H1 (cell line): Measurements from ENCODE around the gene SHQ1. TPM values are rescaled to one million over a fixed set of nuclear protein-coding genes. Genes with fewer than 3 reads are reported as not detected.

Experiments used
- CTCF ChIA-PET: fragments of 300-600 bp; sonication (Branson Sonifier 250); formaldehyde crosslinking; loops from one replicate; lab custom pipeline; 2021; ENCODE audit not compliant: partially characterized antibody; lab: Charles Lee
- POLR2A ChIA-PET: fragments of 300-600 bp; sonication (Branson Sonifier 250); formaldehyde crosslinking; loops from one replicate; lab custom pipeline; 2021; ENCODE audit warnings: inconsistent platforms; ENCODE audit not compliant: partially characterized antibody; lab: Charles Lee
- DNase-seq, 2 experiments: peaks; one replicate each; pipeline versions ENCODE4 v3.0.0 to v3.0.0-alpha.2; 2010 to 2022; ENCODE audit warnings: low spot score in 2 of 2, low read depth in 1 of 2, mixed read lengths in 1 of 2
- FAIRE-seq: peaks from 2 replicates; lab custom pipeline; 2011; peaks lifted over from hg19 to GRCh38; lab: Jason Lieb, UNC
- H2AFZ ChIP-seq: 2 replicates; pipeline ENCODE4 v1.8.1; 2012; ENCODE audit warnings: low read length, inconsistent platforms
- H2AK5ac ChIP-seq: 2 replicates; pipeline ENCODE4 v1.6.1; 2013; ENCODE audit warnings: low read depth, low read length
- H2BK120ac ChIP-seq: replicated peaks from 2 replicates; pipeline ENCODE3; 2013; ENCODE audit warnings: low read depth, low read length, inconsistent platforms
- H2BK12ac ChIP-seq: 2 replicates; pipeline ENCODE4 v1.6.1; 2013; ENCODE audit warnings: low read depth, low read length
- H2BK15ac ChIP-seq: 2 replicates; pipeline ENCODE4 v1.6.1; 2013; ENCODE audit warnings: low read length
- H2BK20ac ChIP-seq: 2 replicates; pipeline ENCODE4 v1.6.1; 2013; ENCODE audit warnings: low read length
- H2BK5ac ChIP-seq: 2 replicates; pipeline ENCODE4 v1.6.1; 2013; ENCODE audit warnings: low read depth, low read length
- H3K14ac ChIP-seq: 2 replicates; pipeline ENCODE4 v1.6.1; 2013; ENCODE audit warnings: inconsistent platforms; ENCODE audit not compliant: insufficient read length
- H3K18ac ChIP-seq: 2 replicates; pipeline ENCODE4 v1.6.1; 2013; ENCODE audit warnings: low read length; ENCODE audit errors: extremely low read depth
- H3K23ac ChIP-seq: 2 replicates; pipeline ENCODE4 v1.6.1; 2013; ENCODE audit warnings: inconsistent platforms; ENCODE audit not compliant: insufficient read length
- H3K23me2 ChIP-seq: 2 replicates; pipeline ENCODE4 v1.6.1; 2013; ENCODE audit warnings: low read depth, low read length
- H3K27ac ChIP-seq: 2 replicates; pipeline ENCODE4 v1.6.1; 2011; ENCODE audit warnings: low read depth, low read length, inconsistent platforms
- H3K27me3 ChIP-seq, 4 experiments: replicated peaks in 1 of 4; 1 replicate in 1 of 4; 2 replicates in 3 of 4; pipeline versions ENCODE4 v1.6.1 to v1.8.1; 2011 to 2013; ENCODE audit warnings: low read length in 3 of 4, mild to moderate bottlenecking in 3 of 4, inconsistent platforms in 2 of 4, mixed read lengths in 2 of 4, moderate library complexity in 1 of 4; ENCODE audit not compliant: control insufficient read depth in 3 of 4, insufficient read depth in 3 of 4; ENCODE audit errors: extremely low read depth in 1 of 4
- H3K36me3 ChIP-seq, 4 experiments: 2 replicates each; pipeline versions ENCODE4 v1.6.1 to v1.8.1; 2011 to 2013; ENCODE audit warnings: mild to moderate bottlenecking in 4 of 4, low read length in 3 of 4, moderate library complexity in 2 of 4, control low read depth in 1 of 4, inconsistent platforms in 1 of 4; ENCODE audit not compliant: insufficient read depth in 4 of 4, control insufficient read depth in 2 of 4
- H3K4ac ChIP-seq: replicated peaks from 2 replicates; pipeline ENCODE3; 2013; ENCODE audit warnings: low read length, low read depth, mixed read lengths, inconsistent platforms; ENCODE audit not compliant: insufficient read length
- H3K4me1 ChIP-seq, 4 experiments: replicated peaks in 1 of 4; 1 replicate in 1 of 4; 2 replicates in 3 of 4; pipeline versions ENCODE4 v1.6.1 to v1.8.1; 2011 to 2013; ENCODE audit warnings: low read length in 3 of 4, inconsistent platforms in 2 of 4, mixed read lengths in 1 of 4; ENCODE audit not compliant: insufficient read depth in 4 of 4, control insufficient read depth in 3 of 4
- H3K4me2 ChIP-seq, 2 experiments: 2 replicates each; pipeline versions ENCODE4 v1.6.1 to v1.8.1; 2011 to 2013; ENCODE audit warnings: low read depth in 2 of 2, low read length in 2 of 2, control low read depth in 1 of 2, inconsistent platforms in 1 of 2, mild to moderate bottlenecking in 1 of 2; ENCODE audit not compliant: insufficient read depth in 1 of 2
- H3K4me3 ChIP-seq, 4 experiments: fragments of 200-600, 300-600 bp in 1 of 4; sonication (generic), shearing (Covaris generic), sonication (Bioruptor Twin) in 1 of 4; 2 replicates each; pipeline versions ENCODE4 v1.5.1 to v1.8.1; 2011 to 2016; ENCODE audit warnings: low read length in 4 of 4, low read depth in 3 of 4, control low read depth in 2 of 4, inconsistent platforms in 2 of 4, mild to moderate bottlenecking in 2 of 4, mixed read lengths in 1 of 4, moderate library complexity in 1 of 4; ENCODE audit not compliant: insufficient read depth in 2 of 4; ENCODE audit errors: extremely low read depth in 1 of 4
- H3K56ac ChIP-seq: replicated peaks from 2 replicates; pipeline ENCODE3; 2013; ENCODE audit warnings: low read depth, mild to moderate bottlenecking, mixed read lengths, low read length, inconsistent platforms; ENCODE audit not compliant: insufficient read length
- H3K79me1 ChIP-seq: 2 replicates; pipeline ENCODE4 v1.6.1; 2013; ENCODE audit warnings: low read depth, low read length, control low read depth
- H3K79me2 ChIP-seq, 2 experiments: 2 replicates each; pipeline versions ENCODE4 v1.6.1 to v1.8.1; 2012 to 2013; ENCODE audit warnings: low read length in 2 of 2, mild to moderate bottlenecking in 2 of 2, inconsistent platforms in 1 of 2; ENCODE audit not compliant: insufficient read depth in 2 of 2, control insufficient read depth in 1 of 2
- H3K9ac ChIP-seq, 4 experiments: replicated peaks in 1 of 4; 1 replicate in 1 of 4; 2 replicates in 3 of 4; pipeline versions ENCODE4 v1.6.1 to v1.8.1; 2011 to 2013; ENCODE audit warnings: low read depth in 3 of 4, low read length in 3 of 4, control low read depth in 2 of 4, mild to moderate bottlenecking in 2 of 4, moderate library complexity in 2 of 4, inconsistent platforms in 1 of 4; ENCODE audit errors: extremely low read depth in 1 of 4
- H3K9me3 ChIP-seq, 2 experiments: 2 replicates each; pipeline versions ENCODE4 v1.6.1 to v1.8.1; 2012 to 2013; ENCODE audit warnings: mild to moderate bottlenecking in 2 of 2, moderate library complexity in 2 of 2, control low read depth in 1 of 2, inconsistent platforms in 1 of 2, low read depth in 1 of 2, low read length in 1 of 2, mixed read lengths in 1 of 2; ENCODE audit not compliant: insufficient read depth in 2 of 2
- H4K20me1 ChIP-seq, 2 experiments: replicated peaks in 1 of 2; 2 replicates each; pipeline versions ENCODE3 to v1.8.1; 2011 to 2013; ENCODE audit warnings: inconsistent platforms in 2 of 2, low read length in 2 of 2, mild to moderate bottlenecking in 1 of 2; ENCODE audit not compliant: insufficient read depth in 2 of 2, control insufficient read depth in 1 of 2
- H4K5ac ChIP-seq: 2 replicates; pipeline ENCODE4 v1.6.1; 2013; ENCODE audit warnings: low read length, low read depth, mixed read lengths, inconsistent platforms; ENCODE audit not compliant: insufficient read length
- H4K8ac ChIP-seq: 2 replicates; pipeline ENCODE4 v1.8.0; 2013; ENCODE audit warnings: mild to moderate bottlenecking, moderate library complexity, low read length, inconsistent platforms; ENCODE audit not compliant: insufficient read depth; ENCODE audit errors: extremely low read depth
- H4K91ac ChIP-seq: replicated peaks from 2 replicates; pipeline ENCODE3; 2013; ENCODE audit warnings: low read length, mixed read lengths, inconsistent platforms; ENCODE audit not compliant: insufficient read length
- ATF2 ChIP-seq: IDR thresholded peaks from 2 replicates; pipeline ENCODE4 v1.6.1; 2012; ENCODE audit warnings: low read length, inconsistent platforms
- CBX8 ChIP-seq: fragments of 300-800, 300-1000 bp; sonication (generic); IDR thresholded peaks from 2 replicates; pipeline ENCODE4 v1.7.1; 2016; ENCODE audit warnings: low read depth, low read length, borderline replicate concordance
- CREB1 ChIP-seq: IDR thresholded peaks from 2 replicates; pipeline ENCODE4 v1.6.1; 2012; ENCODE audit warnings: inconsistent platforms
- EGR1 ChIP-seq: IDR thresholded peaks from 2 replicates; pipeline ENCODE4 v1.6.1; 2011; ENCODE audit warnings: low read depth, low read length, borderline replicate concordance
- KDM5A ChIP-seq: fragments of 200-600 bp; IDR thresholded peaks from 2 replicates; pipeline ENCODE4 v1.7.1; 2012; ENCODE audit warnings: mild to moderate bottlenecking, low read length, inconsistent platforms, mixed read lengths
- RFX5 ChIP-seq: IDR thresholded peaks from 2 replicates; pipeline ENCODE4 v1.6.1; 2011; ENCODE audit warnings: low read depth, low read length, improper control_type of control experiment, borderline replicate concordance
- SRF ChIP-seq: IDR thresholded peaks from 2 replicates; pipeline ENCODE4 v1.6.1; 2011; ENCODE audit warnings: mild to moderate bottlenecking, low read depth, low read length, moderate library complexity
- TBP ChIP-seq: IDR thresholded peaks from 2 replicates; pipeline ENCODE4 v1.6.1; 2011; ENCODE audit warnings: low read depth, low read length, improper control_type of control experiment
- WGBS, 2 experiments: shearing (Covaris generic) in 1 of 2; methylation state at CpG; one replicate each; pipeline versions ENCODE4 v1.1.6 to v1.1.7; 2013 to 2015; ENCODE audit warnings: low lambda C conversion rate in 2 of 2, mixed read lengths in 2 of 2, inconsistent platforms in 1 of 2, low coverage in 1 of 2, missing lambda C conversion rate in 1 of 2; ENCODE audit not compliant: insufficient replicate concordance in 2 of 2, insufficient coverage in 1 of 2, insufficient read length in 1 of 2; ENCODE audit errors: extremely low coverage in 1 of 2, missing lambda C conversion rate in 1 of 2; 5-methylcytosine and 5-hydroxymethylcytosine counted together
- polyA plus RNA-seq, 7 experiments: library from polyadenylated mRNA; depleted of rRNA in 3 of 7; stranded (reverse) in 5 of 7; unstranded in 2 of 7; fragments of >200 nt in 5 of 7; fragments of 200-250 nt in 2 of 7; gene quantifications; 1 replicate in 5 of 7; 2 replicates in 1 of 7; 4 replicates in 1 of 7; pipeline versions ENCODE4 v1.2.1 to v1.2.3, GENCODE V29; 2011 to 2013; ENCODE audit warnings: missing spikeins in 2 of 7, mixed read lengths in 2 of 7
- total RNA-seq: library from RNA; stranded (reverse); fragmentation: NEBNext Ultra II Directional; extraction: Animal tissue kit (Norgen Biotek cat#: 25700); gene quantifications from 2 replicates; pipeline ENCODE4 v1.2.1, GENCODE V29; 2021
- TF ChIP-seq, protein P1 (sequence below): IDR thresholded peaks from 2 replicates; pipeline ENCODE4 v1.6.1; 2011; ENCODE audit warnings: low read length, improper control_type of control experiment

Gene SHQ1
- total and polyA plus RNA-seq, 2 of the 8 experiments (the other 6 are each of a cell fraction or from before 2014, with no cell fraction given): 10.7 to 34.4 TPM

DNA sequence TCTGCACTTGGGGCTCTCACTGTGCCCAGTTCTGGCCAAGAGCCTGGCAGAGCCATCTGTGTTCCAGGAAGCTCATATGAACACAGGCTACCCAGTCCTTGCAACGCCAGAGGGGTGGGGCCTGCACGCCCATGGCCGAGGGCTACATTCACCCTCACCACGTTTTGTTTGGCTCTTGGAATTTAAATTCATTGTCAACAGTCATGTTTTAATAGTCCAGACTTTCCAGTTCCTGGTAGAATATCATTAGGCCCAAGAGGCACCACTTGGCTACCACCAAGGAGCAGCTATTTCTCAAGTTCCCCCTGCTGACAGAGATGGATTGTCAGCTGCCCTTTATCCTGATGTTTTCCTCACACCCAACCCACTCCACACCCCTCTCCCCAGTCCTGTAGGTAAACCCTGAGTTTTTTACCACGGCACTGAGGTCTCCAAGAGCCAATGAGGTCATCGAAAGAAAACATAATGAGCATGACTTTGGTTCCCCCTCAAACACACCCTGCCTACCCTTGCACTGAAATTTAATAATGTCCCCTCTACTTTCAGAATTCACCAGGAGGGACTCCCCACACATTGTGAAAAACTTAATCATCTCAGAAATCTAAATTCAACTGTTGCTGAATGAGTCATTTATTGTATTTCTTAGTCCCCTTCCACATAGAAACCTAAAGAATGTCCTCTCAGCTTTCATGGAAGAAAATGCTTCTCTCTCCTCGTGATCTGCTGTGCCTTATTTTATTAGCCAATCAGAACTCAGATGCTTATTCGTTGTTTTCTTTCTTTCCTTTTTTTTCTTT, 125.1 kb downstream of the SHQ1 start:
- Histone ChIP-seq H2AFZ (no peak overlapping the region), H2AK5ac (peak overlapping the region; percentile 8; the same call in 1 of the 2 replicates), H4K20me1 (no peaks in the 10 kb centered on the region), H4K8ac (no peak overlapping the region), H3K4me2 (no peak overlapping the region), H4K5ac (no peak overlapping the region), H3K4ac (no peak overlapping the region), H2BK12ac (no peak overlapping the region), H3K27me3 (no peaks in the 10 kb centered on the region), H2BK20ac (no peak overlapping the region), H3K36me3 (no peaks in the 10 kb centered on the region), H2BK120ac (no peak overlapping the region), H3K79me2 (no peaks in the 10 kb centered on the region), H3K23ac (no peak overlapping the region), H3K14ac (no peak overlapping the region), H3K4me3 (no peak overlapping the region), H3K9me3 (no peaks in the 10 kb centered on the region), H2BK5ac (no peak overlapping the region), H2BK15ac (no peak overlapping the region), H3K79me1 (no peaks in the 10 kb centered on the region), H3K23me2 (no peaks in the 10 kb centered on the region; the same call in 1 of the 2 replicates), H3K9ac (no peak overlapping the region), H3K27ac (no peak overlapping the region), H3K4me1 (0 out of 7 replicates have a peak, but pooled peaks cover 0 to 2% (median 0%) of the 10 kb centered on the region in 4 experiments), H3K18ac (no peak overlapping the region), H4K91ac (no peak overlapping the region), H3K56ac (no peak overlapping the region)
- TF ChIP-seq CBX8 (no peak), TBP (no peak), RFX5 (no peak), CREB1 (no peak), EGR1 (no peak), ATF2 (no peak), SRF (no peak), KDM5A (no peak)
- TF ChIP-seq, protein P1, sequence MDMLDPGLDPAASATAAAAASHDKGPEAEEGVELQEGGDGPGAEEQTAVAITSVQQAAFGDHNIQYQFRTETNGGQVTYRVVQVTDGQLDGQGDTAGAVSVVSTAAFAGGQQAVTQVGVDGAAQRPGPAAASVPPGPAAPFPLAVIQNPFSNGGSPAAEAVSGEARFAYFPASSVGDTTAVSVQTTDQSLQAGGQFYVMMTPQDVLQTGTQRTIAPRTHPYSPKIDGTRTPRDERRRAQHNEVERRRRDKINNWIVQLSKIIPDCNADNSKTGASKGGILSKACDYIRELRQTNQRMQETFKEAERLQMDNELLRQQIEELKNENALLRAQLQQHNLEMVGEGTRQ: no peak
- FAIRE-seq (no peak), DNase-seq (peak in 1 of 2 experiments; percentile 33)
- ChIA-PET CTCF (interaction anchor here (0.6 to 1.4 kb wide), 7 partner anchors 18 to 468 kb away, joined by 3 to 5 read pairs (median 4); no protein-coding TSS in a partner anchor), POLR2A (no interaction called here)
- WGBS, 2 experiments: 81% methylated on average over 8 of the region's 8 CpGs; no CpG with 5 or more reads in 1 of the 2 experiments
